GM20000 (cell line): Measurements from ENCODE around the gene DRGX.

ENCODE experiments used
- DNase-seq: peaks from one replicate; pipeline ENCODE4 v3.0.0; 2012; ENCODE audit warnings: low spot score
- CTCF ChIP-seq: IDR thresholded peaks from 2 replicates; pipeline ENCODE4 v1.5.1; 2012; ENCODE audit warnings: mild to moderate bottlenecking, control low read depth; ENCODE audit errors: extremely low read depth, missing control alignments

The DRGX gene

GRCh38 chr10:49415846-49416245, 20.0 kb upstream of the DRGX start:
- TF ChIP-seq CTCF, result no peak
- DNase-seq, result no peak

- no peak for DNase-seq
- TF ChIP-seq CTCF, result no peak
Measured at GRCh38 chr10:49415109-49415508, 19.2 kb upstream of the DRGX start.

- TF ChIP-seq CTCF, result no peak
- DNase-seq, result no peak
Measured at GRCh38 chr10:49414496-49414895, 18.6 kb upstream of the DRGX start.

DNA sequence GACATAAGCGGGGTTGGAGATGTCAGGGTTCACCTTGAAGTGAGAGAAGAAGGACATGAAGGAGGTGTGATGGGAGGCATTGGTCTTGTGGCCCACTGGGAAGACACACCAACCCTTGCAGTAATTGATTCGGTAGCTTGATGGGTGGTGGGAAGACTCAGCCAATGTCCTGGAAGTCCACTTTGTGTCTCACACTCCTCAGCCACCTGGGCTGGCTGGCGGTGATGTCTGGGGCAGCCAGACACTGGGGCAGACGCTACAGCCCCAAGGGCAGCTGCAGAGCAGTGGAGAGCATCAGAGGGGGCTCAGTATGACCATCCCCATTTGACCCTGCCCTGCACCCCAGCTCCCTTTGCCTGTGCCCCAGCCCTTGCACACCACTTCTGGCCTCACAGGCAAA, 16.7 kb upstream of the DRGX start:
- DNase-seq, result no peak
- TF ChIP-seq CTCF, result no peak

DNA sequence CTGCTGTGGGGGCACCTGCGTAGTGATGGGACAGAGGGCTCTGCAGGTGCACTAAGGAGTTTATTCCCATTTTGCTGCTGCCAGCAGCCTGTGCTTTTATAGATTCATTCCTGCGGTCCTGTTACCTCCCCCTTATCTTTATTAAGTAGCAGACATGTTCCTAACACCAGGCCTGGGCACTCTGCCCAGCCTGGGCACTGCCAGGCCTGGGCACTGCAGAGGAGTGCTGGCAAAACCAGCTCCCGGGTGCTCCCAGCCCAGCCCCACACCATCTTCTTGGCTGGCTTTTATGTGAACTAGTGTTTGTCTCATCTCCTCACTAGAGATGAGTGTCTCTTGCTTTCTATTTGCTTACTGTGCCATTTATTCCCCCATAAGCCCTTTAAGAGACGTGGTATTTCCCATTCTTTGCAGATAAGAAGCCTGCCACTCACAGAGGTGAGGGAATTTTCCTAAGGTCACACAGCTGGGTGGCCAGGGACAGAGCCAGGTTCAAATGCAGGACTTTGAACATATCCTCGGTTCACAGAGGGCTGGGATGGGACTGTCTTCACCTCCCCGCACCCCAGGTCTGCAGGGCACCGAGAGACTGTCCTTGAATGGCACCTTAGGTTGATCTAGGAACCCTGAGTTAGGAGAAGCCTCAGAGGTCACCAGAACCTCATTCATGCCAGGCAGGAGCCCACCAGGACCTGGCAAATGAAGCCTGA, 14.6 kb upstream of the DRGX start:
- TF ChIP-seq CTCF, result no peak
- no peak for DNase-seq

GRCh38 chr10:49409755-49410154, 13.9 kb upstream of the DRGX start:
- TF ChIP-seq CTCF, result no peak
- no peak for DNase-seq

- DNase-seq, result no peak
- TF ChIP-seq CTCF, result no peak
Measured at GRCh38 chr10:49408519-49409306, 12.8 kb upstream of the DRGX start.
